HG02885 (cell line): ENCODE measurements around the gene PLIN3.
A peak's percentile ranks its signal among the peaks of the same experiment; 100 is the strongest.
"Not testable (repeated sequence)": the region's sequence is repeated elsewhere in the genome, so short reads cannot be mapped to it uniquely, and the experiment has no call there.

Experiments
- ATAC-seq: cut with Tn5 transposase; IDR thresholded peaks from one replicate; pipeline ENCODE4 v1.9.1; 2021; ENCODE audit warnings: mild to moderate bottlenecking; ENCODE audit not compliant: unreplicated experiment, poor library complexity

PLIN3 gene, protein sequence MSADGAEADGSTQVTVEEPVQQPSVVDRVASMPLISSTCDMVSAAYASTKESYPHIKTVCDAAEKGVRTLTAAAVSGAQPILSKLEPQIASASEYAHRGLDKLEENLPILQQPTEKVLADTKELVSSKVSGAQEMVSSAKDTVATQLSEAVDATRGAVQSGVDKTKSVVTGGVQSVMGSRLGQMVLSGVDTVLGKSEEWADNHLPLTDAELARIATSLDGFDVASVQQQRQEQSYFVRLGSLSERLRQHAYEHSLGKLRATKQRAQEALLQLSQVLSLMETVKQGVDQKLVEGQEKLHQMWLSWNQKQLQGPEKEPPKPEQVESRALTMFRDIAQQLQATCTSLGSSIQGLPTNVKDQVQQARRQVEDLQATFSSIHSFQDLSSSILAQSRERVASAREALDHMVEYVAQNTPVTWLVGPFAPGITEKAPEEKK

DNA sequence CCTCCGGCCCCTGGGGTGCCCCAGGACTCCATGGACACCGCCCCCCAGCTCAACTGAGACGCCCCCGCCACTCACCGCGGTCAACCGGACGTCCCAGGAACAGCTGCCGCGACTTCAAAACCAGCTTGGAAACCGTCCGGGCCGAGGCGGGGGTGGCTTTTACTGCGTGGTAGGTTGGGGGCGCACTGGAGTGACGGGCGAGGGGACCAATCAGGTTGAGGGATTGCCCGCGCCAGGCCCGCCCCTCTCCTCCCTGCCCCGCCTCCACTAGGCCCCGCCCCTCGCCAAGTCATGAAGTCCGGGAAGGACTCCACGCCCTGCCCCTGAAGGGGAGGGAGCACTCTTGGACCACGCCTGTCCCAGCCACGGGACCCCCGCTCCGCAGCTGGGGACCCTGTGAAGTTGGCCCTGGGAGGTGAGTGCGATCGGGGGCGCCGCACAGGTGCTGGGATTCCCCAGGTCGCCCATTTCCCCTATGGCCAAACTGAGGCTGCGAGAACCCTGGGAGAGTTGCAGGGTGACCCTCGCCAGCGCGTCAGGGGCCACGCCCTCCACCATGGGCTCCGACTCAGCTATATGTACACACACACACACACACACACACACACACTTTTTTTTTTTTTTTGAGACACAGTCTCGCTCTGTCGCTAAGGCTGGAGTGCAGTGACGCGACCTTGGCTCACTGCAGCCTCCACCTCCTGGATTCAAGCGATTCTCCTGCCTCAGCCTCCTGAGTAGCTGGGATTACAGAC lies at the start of gene PLIN3:
Gene PLIN3 (minus strand): TSS at position 134 of the 752 bp plus-strand sequence. CDS start 6,273 bp downstream, outside the sequence.
- peak; percentile 85 for ATAC-seq

DNA sequence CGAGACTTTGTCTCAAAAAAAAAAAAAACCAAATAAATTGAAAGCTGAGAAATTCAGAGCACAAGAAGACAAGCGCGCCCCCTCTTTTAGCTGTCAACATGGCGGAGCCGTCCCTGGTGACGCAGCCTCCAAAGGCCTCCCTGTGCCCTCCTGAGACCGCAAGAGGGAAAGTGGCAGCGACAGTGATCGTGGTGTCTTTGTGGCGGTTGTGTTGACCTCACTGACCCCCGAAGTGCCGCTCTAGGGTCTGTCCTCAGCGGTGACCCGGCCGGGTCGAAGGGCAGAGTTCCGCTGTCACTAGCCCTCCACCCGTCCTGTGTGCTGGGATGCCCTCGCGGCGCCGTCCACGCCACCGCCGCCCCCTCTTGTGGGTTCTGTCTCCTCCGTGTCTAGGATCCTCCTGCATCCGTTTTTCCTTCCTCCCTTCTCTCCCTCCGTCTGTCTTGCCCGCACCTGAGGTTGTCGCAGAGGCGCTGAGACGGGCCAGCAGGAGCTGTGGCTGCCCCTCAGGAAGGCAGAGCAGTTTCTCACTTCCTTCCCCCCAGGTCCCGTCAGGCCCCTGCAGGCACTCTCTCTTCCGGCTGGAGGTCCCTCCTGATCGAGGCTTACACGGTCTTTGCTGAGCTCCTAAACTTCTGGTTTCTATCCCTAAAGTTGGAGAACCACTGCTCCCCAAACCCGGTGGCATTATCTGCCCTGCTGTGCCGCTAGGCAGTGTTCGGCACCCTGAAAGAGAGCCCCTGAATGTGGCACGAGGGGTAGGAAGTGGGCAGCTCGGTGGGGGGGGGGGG lies 49.0 kb upstream of the PLIN3 start:
- ATAC-seq, result no peak

DNA sequence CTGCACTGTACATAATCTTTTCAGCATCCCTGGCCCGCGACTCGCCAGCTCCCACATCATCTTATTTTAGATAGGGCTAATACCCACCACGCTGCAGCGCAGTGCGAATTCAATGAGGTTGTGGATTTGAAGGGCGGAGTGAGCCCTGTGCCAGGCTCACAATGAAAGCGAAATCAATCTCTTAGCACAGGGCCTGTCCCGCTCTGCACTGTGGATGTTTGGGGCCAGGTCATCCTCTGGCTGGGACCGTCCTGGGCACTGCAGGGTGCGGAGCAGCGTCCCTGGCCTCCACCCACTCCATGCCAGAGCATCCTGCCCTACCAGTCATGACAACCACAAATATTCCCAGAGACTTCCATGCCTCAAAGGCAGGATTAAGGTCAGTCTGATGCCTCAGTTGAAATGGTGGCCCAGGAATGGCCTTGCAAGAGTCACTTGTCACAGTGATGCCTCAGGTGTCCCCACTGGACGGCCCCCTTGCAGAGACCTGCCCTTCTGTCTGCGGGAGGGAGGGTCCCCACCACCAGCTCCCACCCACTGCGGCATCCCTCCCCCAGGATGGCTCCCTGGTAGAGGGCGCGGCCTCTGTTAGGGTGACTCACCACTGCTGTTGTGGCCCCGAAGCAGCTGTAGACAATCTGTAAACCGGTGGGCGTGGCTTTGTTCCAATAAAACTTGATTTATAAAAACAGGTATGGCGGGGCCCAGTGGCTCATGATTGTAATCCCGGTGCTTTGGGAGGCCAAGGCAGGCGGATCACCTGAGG lies 47.5 kb upstream of the PLIN3 start:
- no peak for ATAC-seq

DNA sequence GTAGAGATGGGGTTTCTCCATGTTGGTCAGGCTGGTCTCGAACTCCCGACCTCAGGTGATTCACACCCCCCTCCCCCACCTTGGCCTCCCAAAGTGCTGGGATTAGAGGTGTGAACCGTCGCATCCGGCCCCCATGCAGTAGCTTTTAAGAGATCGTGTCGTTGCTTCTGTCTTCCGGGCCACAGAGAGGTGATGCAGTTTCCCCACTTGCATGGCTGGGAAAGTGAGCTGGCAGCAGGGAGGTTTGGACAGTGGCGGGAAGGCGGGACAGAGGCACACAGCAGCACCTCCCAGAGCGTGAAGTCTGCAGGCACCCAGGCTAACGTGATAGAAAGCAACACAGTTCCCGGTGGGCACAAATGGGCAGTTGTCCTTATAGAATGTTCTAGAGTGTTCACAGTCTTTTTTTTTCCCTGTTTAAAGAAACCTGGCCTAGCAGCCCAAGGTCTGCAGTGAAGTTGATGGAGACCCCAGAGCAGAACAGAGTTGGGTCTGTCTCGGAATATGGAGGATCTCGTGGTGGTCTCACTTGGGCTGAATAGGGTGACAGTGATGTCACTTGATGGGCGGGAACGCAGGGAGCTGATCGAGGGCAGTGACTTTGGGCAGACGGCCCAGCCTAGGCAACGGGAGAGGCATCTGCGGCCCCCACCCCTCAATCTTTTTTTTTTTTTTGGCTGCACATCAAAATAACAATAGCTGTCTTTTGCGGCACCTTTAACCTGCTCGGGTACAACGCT lies 46.7 kb upstream of the PLIN3 start:
- no peak for ATAC-seq

DNA sequence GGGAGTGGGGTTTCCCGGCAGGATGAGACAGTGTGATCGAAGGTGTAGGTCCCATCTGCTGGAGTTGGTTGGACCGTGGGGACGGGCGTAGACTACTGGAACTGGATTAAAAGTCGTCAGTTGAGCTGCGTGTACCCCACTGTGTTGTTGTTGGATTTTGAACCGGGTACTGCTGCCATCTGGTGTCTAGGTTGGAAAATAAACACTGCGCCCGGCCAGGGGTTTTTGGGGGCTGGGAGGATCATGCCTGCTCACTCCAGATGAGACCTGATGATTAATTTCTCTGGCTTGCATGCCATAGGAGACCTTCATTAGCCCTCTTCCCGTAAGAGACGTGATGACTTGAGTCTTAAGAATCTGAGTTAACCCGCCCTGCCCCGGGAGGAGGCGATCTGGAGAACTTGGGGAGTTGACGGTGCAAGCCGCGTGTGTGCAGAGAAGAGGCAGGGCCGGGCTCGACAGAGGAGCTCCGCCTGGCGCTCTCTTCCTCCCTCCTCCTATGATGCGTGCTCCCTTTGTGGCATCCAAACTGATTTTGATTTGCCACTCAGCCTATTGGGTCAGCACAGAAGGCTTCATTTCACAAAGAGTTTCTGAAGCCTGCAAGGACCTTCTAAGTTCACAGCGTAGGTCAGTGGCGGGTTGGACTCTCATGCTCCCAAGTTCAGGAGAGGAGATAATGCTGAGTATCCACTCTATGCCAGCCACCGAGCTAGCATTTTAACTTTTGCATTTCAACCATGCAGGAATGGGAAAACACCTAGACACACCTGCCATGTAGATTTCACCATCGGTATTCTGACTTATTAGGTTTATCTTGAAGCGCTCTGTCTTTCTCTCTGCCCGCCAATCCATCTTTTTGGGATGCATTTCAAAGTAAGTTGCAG lies 44.6 kb upstream of the PLIN3 start:
- ATAC-seq, result no peak

GRCh38 chr19:4911314-4911713 lies 43.8 kb upstream of the PLIN3 start:
- ATAC-seq, result no peak

DNA sequence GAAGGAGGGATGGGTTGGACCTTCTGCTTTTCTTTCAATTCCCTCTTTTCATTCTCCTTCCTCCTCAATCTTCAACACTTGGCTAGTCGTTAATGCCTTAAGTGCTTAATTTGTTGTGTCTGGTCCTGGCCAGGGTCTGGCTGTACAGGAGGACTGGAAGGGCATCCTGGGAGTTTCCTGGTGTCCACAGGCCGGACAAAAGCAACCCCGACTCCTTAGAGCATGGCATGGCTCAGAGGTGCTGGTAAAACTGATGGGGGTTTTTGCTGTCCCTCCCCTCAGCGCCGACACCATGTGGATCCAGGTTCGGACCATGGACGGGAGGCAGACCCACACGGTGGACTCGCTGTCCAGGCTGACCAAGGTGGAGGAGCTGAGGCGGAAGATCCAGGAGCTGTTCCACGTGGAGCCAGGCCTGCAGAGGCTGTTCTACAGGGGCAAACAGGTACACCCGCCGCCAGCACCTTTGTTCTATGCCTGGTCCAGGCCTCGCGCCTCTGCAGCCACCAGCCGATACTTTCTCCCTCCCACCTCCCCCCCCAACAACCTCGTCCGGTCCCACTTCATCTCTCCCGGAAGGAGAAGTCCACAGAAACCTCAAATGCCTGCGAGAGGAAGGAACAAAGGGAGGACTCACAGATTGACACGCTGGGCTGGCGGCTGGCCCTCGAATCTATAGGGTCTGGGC lies 43.3 kb upstream of the PLIN3 start:
- no peak for ATAC-seq

DNA sequence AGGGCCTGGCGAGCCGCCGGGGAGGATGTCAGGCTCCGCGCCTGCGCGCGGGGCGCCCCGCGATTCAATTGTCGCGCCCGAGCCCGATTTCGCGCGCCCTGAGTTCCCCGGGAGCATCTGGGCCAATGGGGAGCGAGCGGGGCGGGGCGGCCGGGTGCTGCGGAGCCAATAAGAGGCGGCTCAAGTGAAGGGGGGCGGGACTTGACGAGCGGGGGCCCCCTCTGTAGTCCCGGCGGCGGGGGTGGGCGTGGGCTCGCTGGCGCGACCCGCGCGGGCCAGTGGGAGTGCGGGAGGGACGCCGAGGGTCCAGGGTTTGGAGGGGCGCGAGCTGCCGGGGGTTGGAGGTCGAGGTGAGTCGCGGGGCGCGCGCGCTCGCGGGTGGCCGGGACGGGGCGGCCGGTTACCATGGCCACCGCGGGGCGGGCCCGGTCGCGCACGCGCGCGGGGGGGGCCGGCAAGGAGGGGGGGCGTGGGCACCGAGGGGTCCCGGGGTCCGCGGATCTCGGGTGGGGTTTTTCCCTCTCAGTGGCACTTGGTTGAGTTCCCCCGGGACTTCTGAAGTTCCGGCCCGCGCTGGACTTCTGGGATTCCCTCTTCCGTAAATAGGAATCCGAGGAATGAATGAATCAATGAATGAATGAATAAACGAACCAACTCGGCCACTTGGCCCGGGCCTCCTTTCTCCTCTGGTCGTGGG lies 42.6 kb upstream of the PLIN3 start:
- peak; percentile 84 for ATAC-seq

DNA sequence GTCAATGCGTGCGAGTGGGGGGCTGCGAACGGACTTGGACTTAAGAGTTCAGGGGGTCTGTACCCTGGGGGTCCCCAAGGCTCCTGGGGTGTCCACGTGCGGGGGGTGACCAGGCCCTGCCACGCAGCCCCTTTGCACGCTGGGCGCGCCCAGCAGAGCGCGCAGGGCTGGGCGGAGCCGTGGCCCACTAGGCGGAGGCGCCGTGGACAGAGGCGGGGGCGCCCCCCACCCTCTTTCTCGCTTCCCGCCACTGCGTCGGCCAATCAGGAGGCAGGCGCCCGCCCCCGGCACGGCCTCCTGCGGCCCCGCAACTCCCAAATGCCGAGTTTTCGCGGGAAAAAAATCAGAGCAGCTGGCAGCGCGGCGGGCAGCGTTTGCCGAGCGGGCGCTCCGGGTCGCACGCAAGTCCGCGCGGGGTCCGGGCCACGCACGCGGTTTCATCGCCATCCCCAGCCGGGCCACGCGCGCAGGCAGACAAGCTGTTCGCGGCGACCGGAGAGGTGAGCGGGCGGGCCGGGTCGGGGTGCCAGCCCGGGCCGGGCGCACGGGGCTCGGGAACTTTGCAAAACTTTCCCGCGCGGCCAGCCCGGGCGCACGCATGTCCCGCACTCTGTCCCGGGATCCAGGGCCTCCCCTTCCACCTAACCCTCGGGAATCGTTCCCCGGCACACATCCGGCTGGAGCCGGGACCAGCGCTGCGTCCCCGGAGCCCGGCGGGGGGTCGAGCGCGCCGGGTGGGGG lies 41.9 kb upstream of the PLIN3 start, which contains the start of gene UHRF1:
Gene UHRF1 (plus strand): TSS at position 346 of the 741 bp plus-strand sequence. CDS start 1,385 bp downstream, outside the sequence.
- ATAC-seq, result peak; percentile 29

DNA sequence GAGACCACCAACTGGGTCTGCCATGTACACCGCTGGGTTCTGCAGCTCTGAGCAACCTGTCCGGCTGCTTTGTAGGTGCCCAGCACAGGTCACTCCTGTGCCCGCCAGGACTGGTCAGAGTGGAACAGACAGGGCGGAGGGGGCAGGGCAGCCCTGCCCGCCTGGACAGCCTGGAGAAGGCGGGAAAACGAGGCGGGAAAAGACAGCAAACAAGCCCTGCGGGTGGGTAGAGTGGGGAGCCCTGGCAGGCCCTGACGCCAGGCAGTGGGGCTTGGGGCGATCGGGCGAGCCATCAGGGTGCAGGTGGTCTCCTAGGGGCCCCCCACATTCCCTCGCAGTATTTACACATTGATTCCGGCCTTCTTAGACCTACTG lies 41.3 kb upstream of the PLIN3 start:
- no peak for ATAC-seq

- ATAC-seq, result no peak
Measured at GRCh38 chr19:4908360-4908759, 40.9 kb upstream of the PLIN3 start.

- no peak for ATAC-seq
Measured at GRCh38 chr19:4906963-4907362, 39.5 kb upstream of the PLIN3 start.

DNA sequence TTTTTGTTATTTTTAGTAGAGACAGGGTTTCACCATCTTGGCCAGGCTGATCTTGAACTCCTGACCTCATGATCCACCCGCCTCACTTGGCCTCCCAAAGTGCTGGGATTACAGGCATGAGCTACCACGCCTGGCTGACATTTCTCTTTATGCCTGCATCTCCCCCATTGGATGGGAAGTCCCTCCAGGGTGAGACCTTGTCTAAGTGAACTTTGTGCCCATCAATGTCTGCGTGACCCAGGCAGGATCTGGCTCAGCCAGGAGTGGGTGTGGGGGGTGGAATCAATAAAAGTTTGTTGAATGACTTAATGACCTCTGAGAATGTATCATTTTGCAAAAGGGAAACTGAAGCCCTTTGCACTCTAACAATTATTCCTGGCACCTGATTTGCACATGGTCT lies 37.0 kb upstream of the PLIN3 start:
- no peak for ATAC-seq

DNA sequence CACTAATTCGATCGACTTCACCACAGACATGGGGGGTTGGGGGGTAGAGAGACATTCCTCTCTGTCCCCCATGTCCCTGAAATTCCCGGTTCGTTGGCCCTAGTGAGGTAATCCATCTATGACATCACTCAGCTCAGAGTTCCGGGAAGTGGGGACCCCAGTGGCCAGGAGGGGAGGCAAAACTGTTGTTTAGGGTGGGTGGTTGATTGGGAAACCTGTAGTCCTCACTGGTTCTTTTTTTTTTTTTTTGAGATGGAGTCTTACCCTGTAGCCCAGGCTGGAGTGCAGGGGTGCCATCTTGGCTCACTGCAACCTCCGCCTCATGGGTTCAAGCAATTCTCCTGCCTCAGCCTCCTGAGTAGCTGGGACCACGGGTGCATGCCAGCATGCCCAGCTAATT lies 35.3 kb upstream of the PLIN3 start, which contains the start of gene ARRDC5:
Gene ARRDC5 (minus strand): TSS at position 101 of the 400 bp plus-strand sequence. CDS start 71 bp downstream, at position 30.
- no peak for ATAC-seq

GRCh38 chr19:4900879-4901278 lies 33.4 kb upstream of the PLIN3 start:
- not testable (repeated sequence) for ATAC-seq

- no peak for ATAC-seq
Measured at GRCh38 chr19:4897146-4897545, 29.7 kb upstream of the PLIN3 start.
